HTR-8/SVneo (cell line): ENCODE measurements around the gene SLC25A22.
A peak's percentile ranks its signal among the peaks of the same experiment; 100 is the strongest.

ENCODE experiments used
- DNase-seq: peaks from one replicate; pipeline ENCODE4 v3.0.0; 2011; ENCODE audit warnings: low spot score, mixed read lengths; ENCODE audit not compliant: insufficient read length
- FAIRE-seq: peaks from 2 replicates; lab custom pipeline; 2011; peaks lifted over from hg19 to GRCh38; lab: Jason Lieb, UNC

The SLC25A22 gene

GRCh38 chr11:798093-798713 is at the start of gene SLC25A22:
TSS of gene SLC25A22 (minus strand) at chr11:798281. CDS start at chr11:795006, 3,275 bp downstream.
- DNase-seq (no peak), FAIRE-seq (no peak)

GRCh38 chr11:847876-848275 is 49.8 kb upstream of the SLC25A22 start:
- DNase-seq, result no peak
- no peak for FAIRE-seq

- no peak for FAIRE-seq
- DNase-seq, result no peak
These were observed 48.5 kb upstream of the SLC25A22 start for GRCh38 chr11:846496-847098.

GRCh38 chr11:845872-846495 is 47.9 kb upstream of the SLC25A22 start:
- DNase-seq (no peak), FAIRE-seq (no peak)

- peak; percentile 92 for DNase-seq
- FAIRE-seq, result peak; percentile 96
These were observed 46.9 kb upstream of the SLC25A22 start for GRCh38 chr11:844693-845644.

GRCh38 chr11:843818-844692 is 46.0 kb upstream of the SLC25A22 start:
- DNase-seq (peak; percentile 92), FAIRE-seq (peak; percentile 95)

GRCh38 chr11:843086-843734 is 45.1 kb upstream of the SLC25A22 start:
- DNase-seq, result no peak
- no peak for FAIRE-seq

GRCh38 chr11:842370-843002 is 44.4 kb upstream of the SLC25A22 start, which contains the start of the genes POLR2L and TSPAN4:
TSS of gene POLR2L (minus strand) at chr11:842529. CDS start at chr11:842508, 21 bp downstream.
TSS of gene TSPAN4 (plus strand) at chr11:842852. CDS start at chr11:850305, 7,453 bp downstream.
- FAIRE-seq (peak; percentile 97), DNase-seq (peak; percentile 75)

GRCh38 chr11:841981-842369 is 43.9 kb upstream of the SLC25A22 start:
- DNase-seq, result no peak
- FAIRE-seq, result no peak

GRCh38 chr11:839875-840617 is 42.0 kb upstream of the SLC25A22 start:
- FAIRE-seq (peak; percentile 38), DNase-seq (no peak)

GRCh38 chr11:839280-839623 is 41.2 kb upstream of the SLC25A22 start:
- DNase-seq, result no peak

GRCh38 chr11:838441-839279 is 40.6 kb upstream of the SLC25A22 start:
- DNase-seq, result no peak
- FAIRE-seq, result peak; percentile 57

More at GRCh38 chr11:839280-839623, 41.2 kb upstream of the SLC25A22 start:
- no peak for FAIRE-seq

- no peak for DNase-seq
- FAIRE-seq, result no peak
These were observed 39.9 kb upstream of the SLC25A22 start for GRCh38 chr11:837990-838307.

GRCh38 chr11:837189-837989 is 39.3 kb upstream of the SLC25A22 start:
- FAIRE-seq (no peak), DNase-seq (no peak)

- no peak for DNase-seq
- no peak for FAIRE-seq
These were observed 38.6 kb upstream of the SLC25A22 start for GRCh38 chr11:836700-837099.

- DNase-seq (no peak), FAIRE-seq (no peak)
These were observed 38.2 kb upstream of the SLC25A22 start for GRCh38 chr11:836274-836673.
